Stimulated activated naive CD8-positive, alpha-beta T cell treated with anti-CD3 and anti-CD28 coated beads, Interleukin-15, Interleukin-2, amounts not matched to agents 100 ng/mL and 50 ng/mL, for 24 hours (primary cell): ENCODE results near the gene SSX1.
"Not testable (repeated sequence)": the region's sequence is repeated elsewhere in the genome, so short reads cannot be mapped to it uniquely, and the experiment has no call there.

Experiments used
- H3K27ac Mint-ChIP-seq: one replicate; pipeline ENCODE4 v1.8.0; 2021; ENCODE audit warnings: mild to moderate bottlenecking, mixed read lengths
- H3K27me3 Mint-ChIP-seq: one replicate; pipeline ENCODE4 v1.8.0; 2021; ENCODE audit warnings: mixed read lengths
- H3K36me3 Mint-ChIP-seq: one replicate; pipeline ENCODE4 v1.8.0; 2021; ENCODE audit warnings: low read depth, mixed read lengths
- H3K4me1 Mint-ChIP-seq: one replicate; pipeline ENCODE4 v1.8.0; 2021; ENCODE audit warnings: low read depth, mixed read lengths
- H3K4me3 Mint-ChIP-seq: one replicate; pipeline ENCODE4 v1.8.0; 2021; ENCODE audit warnings: mild to moderate bottlenecking, mixed read lengths
- H3K9me3 Mint-ChIP-seq: one replicate; pipeline ENCODE4 v1.8.0; 2021; ENCODE audit warnings: mixed read lengths

SSX1 gene

GRCh38 chrX:48255062-48255796, at the start of gene SSX1:
SSX1 (plus strand) TSS chrX:48255392; CDS start chrX:48257242, 1,850 bp downstream.
- H3K4me3 Mint-ChIP-seq, H3K27me3 Mint-ChIP-seq, H3K27ac Mint-ChIP-seq, H3K36me3 Mint-ChIP-seq, H3K4me1 Mint-ChIP-seq, H3K9me3 Mint-ChIP-seq: not testable (repeated sequence)

- H3K4me1 Mint-ChIP-seq, H3K36me3 Mint-ChIP-seq, H3K9me3 Mint-ChIP-seq, H3K4me3 Mint-ChIP-seq, H3K27me3 Mint-ChIP-seq, H3K27ac Mint-ChIP-seq: not testable (repeated sequence)
These were observed 40.9 kb upstream of the SSX1 start for GRCh38 chrX:48214341-48214740.

GRCh38 chrX:48224196-48224595, 31.0 kb upstream of the SSX1 start:
- H3K9me3 Mint-ChIP-seq, H3K4me3 Mint-ChIP-seq, H3K27me3 Mint-ChIP-seq, H3K36me3 Mint-ChIP-seq, H3K4me1 Mint-ChIP-seq, H3K27ac Mint-ChIP-seq: not testable (repeated sequence)

- H3K27me3 Mint-ChIP-seq, H3K4me3 Mint-ChIP-seq, H3K27ac Mint-ChIP-seq: not testable (repeated sequence)
These were observed 2.2 kb upstream of the SSX1 start for GRCh38 chrX:48252945-48253344.

GRCh38 chrX:48274365-48274764, 19.2 kb downstream of the SSX1 start:
- not testable (repeated sequence) for H3K9me3 Mint-ChIP-seq, H3K27ac Mint-ChIP-seq, H3K36me3 Mint-ChIP-seq, H3K4me1 Mint-ChIP-seq, H3K27me3 Mint-ChIP-seq, H3K4me3 Mint-ChIP-seq

More at GRCh38 chrX:48252945-48253344, 2.2 kb upstream of the SSX1 start:
- not testable (repeated sequence) for H3K36me3 Mint-ChIP-seq, H3K4me1 Mint-ChIP-seq, H3K9me3 Mint-ChIP-seq

GRCh38 chrX:48278958-48279357, 23.8 kb downstream of the SSX1 start:
- no peaks in the 10 kb centered on the region for H3K27me3 Mint-ChIP-seq

GRCh38 chrX:48280729-48281128, 25.5 kb downstream of the SSX1 start:
- not testable (repeated sequence) for H3K36me3 Mint-ChIP-seq, H3K9me3 Mint-ChIP-seq, H3K4me3 Mint-ChIP-seq, H3K4me1 Mint-ChIP-seq, H3K27me3 Mint-ChIP-seq, H3K27ac Mint-ChIP-seq

More at GRCh38 chrX:48278958-48279357, 23.8 kb downstream of the SSX1 start:
- Mint-ChIP-seq H3K9me3 (no peaks in the 10 kb centered on the region), H3K36me3 (no peaks in the 10 kb centered on the region), H3K27ac (no peak overlapping the region), H3K4me1 (no peaks in the 10 kb centered on the region), H3K4me3 (no peak overlapping the region)

GRCh38 chrX:48306175-48306574, 51.0 kb downstream of the SSX1 start:
- no peaks in the 10 kb centered on the region for H3K36me3 Mint-ChIP-seq
- H3K4me3 Mint-ChIP-seq: no peak overlapping the region
- no peaks in the 10 kb centered on the region for H3K4me1 Mint-ChIP-seq
- H3K27ac Mint-ChIP-seq: no peak overlapping the region
- peaks cover 8% of the 10 kb centered on the region for H3K27me3 Mint-ChIP-seq
- no peaks in the 10 kb centered on the region for H3K9me3 Mint-ChIP-seq

GRCh38 chrX:48313996-48314395, 58.8 kb downstream of the SSX1 start:
- H3K4me3 Mint-ChIP-seq, H3K27ac Mint-ChIP-seq: not testable (repeated sequence)

More at GRCh38 chrX:48313996-48314395, 58.8 kb downstream of the SSX1 start:
- not testable (repeated sequence) for H3K36me3 Mint-ChIP-seq, H3K4me1 Mint-ChIP-seq, H3K27me3 Mint-ChIP-seq, H3K9me3 Mint-ChIP-seq
